ENCODE data around the gene AOX1. TPM values are rescaled to one million over a fixed set of nuclear protein-coding genes. Genes with fewer than 3 reads are reported as not detected.
"Not testable (repeated sequence)": the region's sequence is repeated elsewhere in the genome, so short reads cannot be mapped to it uniquely, and the experiment has no call there.

AOX1 gene
- total and polyA plus RNA-seq, 5 donors from 2014 or later: not detected

GRCh38 chr2:200679127-200679526 lies 93.3 kb downstream of the AOX1 start:
- Mint-ChIP-seq H3K4me3 (no peak overlapping the region), H3K9me3 (peaks cover 0 to 1% (median 0%) of the 10 kb centered on the region in 7 donors), H3K36me3 (no peaks in the 10 kb centered on the region), H3K4me1 (no peaks in the 10 kb centered on the region), H3K27me3 (peaks cover 34% of the 10 kb centered on the region), H3K27ac (no peak overlapping the region)
- ATAC-seq (ENCODE audit: low read depth in 2 of 2) (no peak), DNase-seq (no peak)
- Histone ChIP-seq H3K9me3 (ENCODE audit: control insufficient read depth in 2 of 2, low read length in 2 of 2) (no peaks in the 10 kb centered on the region), H3K36me3 (ENCODE audit: control insufficient read depth, insufficient read depth, low read length) (no peaks in the 10 kb centered on the region), H3K27ac (ENCODE audit: insufficient read depth, low read length, poor library complexity, severe bottlenecking) (no peak overlapping the region), H3K4me1 (ENCODE audit: control insufficient read depth, insufficient read depth, low read length, poor library complexity, severe bottlenecking) (no peaks in the 10 kb centered on the region), H3K4me3 (ENCODE audit: low read depth, low read length) (no peak overlapping the region), H3K27me3 (ENCODE audit: control insufficient read depth, insufficient read depth, low read length) (peaks cover 15% of the 10 kb centered on the region)

GRCh38 chr2:200679535-200679934 lies 93.7 kb downstream of the AOX1 start:
- peaks cover 34% of the 10 kb centered on the region for H3K27me3 Mint-ChIP-seq
- no peaks in the 10 kb centered on the region for H3K4me1 Mint-ChIP-seq
- peaks cover 13% of the 10 kb centered on the region for H3K27me3 ChIP-seq (ENCODE audit: control insufficient read depth, insufficient read depth, low read length)
- H3K36me3 ChIP-seq (ENCODE audit: control insufficient read depth, insufficient read depth, low read length): no peaks in the 10 kb centered on the region
- H3K4me1 ChIP-seq (ENCODE audit: control insufficient read depth, insufficient read depth, low read length, poor library complexity, severe bottlenecking): no peaks in the 10 kb centered on the region
- H3K4me3 ChIP-seq (ENCODE audit: low read depth, low read length): no peak overlapping the region
- H3K36me3 Mint-ChIP-seq: no peaks in the 10 kb centered on the region
- no peak overlapping the region for H3K27ac Mint-ChIP-seq
- no peaks in the 10 kb centered on the region for H3K9me3 ChIP-seq (ENCODE audit: control insufficient read depth in 2 of 2, low read length in 2 of 2)
- ATAC-seq (ENCODE audit: low read depth in 2 of 2) (no peak), DNase-seq (no peak)
- H3K27ac ChIP-seq (ENCODE audit: insufficient read depth, low read length, poor library complexity, severe bottlenecking): no peak overlapping the region
- peaks cover 0 to 1% (median 0%) of the 10 kb centered on the region in 7 donors for H3K9me3 Mint-ChIP-seq
- H3K4me3 Mint-ChIP-seq: no peak overlapping the region

- H3K36me3 ChIP-seq (ENCODE audit: control insufficient read depth, insufficient read depth, low read length): no peaks in the 10 kb centered on the region
- Mint-ChIP-seq H3K27ac (no peak overlapping the region), H3K4me1 (peaks cover 0 to 5% (median 0%) of the 10 kb centered on the region in 4 donors), H3K9me3 (no peaks in the 10 kb centered on the region), H3K27me3 (peaks cover 33% of the 10 kb centered on the region), H3K36me3 (no peaks in the 10 kb centered on the region), H3K4me3 (no peak overlapping the region)
- peaks cover 7% of the 10 kb centered on the region for H3K27me3 ChIP-seq (ENCODE audit: control insufficient read depth, insufficient read depth, low read length)
- no peak overlapping the region for H3K4me3 ChIP-seq (ENCODE audit: low read depth, low read length)
- ATAC-seq (ENCODE audit: low read depth in 2 of 2): no peak
- H3K27ac ChIP-seq (ENCODE audit: insufficient read depth, low read length, poor library complexity, severe bottlenecking): no peak overlapping the region
- H3K9me3 ChIP-seq (ENCODE audit: control insufficient read depth in 2 of 2, low read length in 2 of 2): no peaks in the 10 kb centered on the region
- H3K4me1 ChIP-seq (ENCODE audit: control insufficient read depth, insufficient read depth, low read length, poor library complexity, severe bottlenecking): no peaks in the 10 kb centered on the region
- no peak for DNase-seq
Observed at GRCh38 chr2:200681697-200682096, 95.9 kb downstream of the AOX1 start.

- not testable (repeated sequence) for ATAC-seq (ENCODE audit: low read depth in 2 of 2); H3K36me3 ChIP-seq (ENCODE audit: control insufficient read depth, insufficient read depth, low read length); H3K27ac Mint-ChIP-seq; DNase-seq; H3K4me1 Mint-ChIP-seq; H3K36me3 Mint-ChIP-seq; H3K4me1 ChIP-seq (ENCODE audit: control insufficient read depth, insufficient read depth, low read length, poor library complexity, severe bottlenecking); H3K4me3 Mint-ChIP-seq; H3K27me3 ChIP-seq (ENCODE audit: control insufficient read depth, insufficient read depth, low read length); H3K4me3 ChIP-seq (ENCODE audit: low read depth, low read length); H3K27ac ChIP-seq (ENCODE audit: insufficient read depth, low read length, poor library complexity, severe bottlenecking); H3K9me3 ChIP-seq (ENCODE audit: control insufficient read depth in 2 of 2, low read length in 2 of 2); H3K9me3 Mint-ChIP-seq
- H3K27me3 Mint-ChIP-seq: peaks cover 36% of the 10 kb centered on the region
Observed at GRCh38 chr2:200682407-200682806, 96.6 kb downstream of the AOX1 start.

GRCh38 chr2:200687922-200688920 lies 102.4 kb downstream of the AOX1 start:
- H3K9me3 ChIP-seq (ENCODE audit: control insufficient read depth in 2 of 2, low read length in 2 of 2): no peaks in the 10 kb centered on the region
- no peak overlapping the region for H3K27ac Mint-ChIP-seq
- DNase-seq: no peak
- H3K4me3 Mint-ChIP-seq: no peak overlapping the region
- no peaks in the 10 kb centered on the region for H3K36me3 ChIP-seq (ENCODE audit: control insufficient read depth, insufficient read depth, low read length)
- H3K4me3 ChIP-seq (ENCODE audit: low read depth, low read length): no peak overlapping the region
- H3K27me3 ChIP-seq (ENCODE audit: control insufficient read depth, insufficient read depth, low read length): peaks cover 10% of the 10 kb centered on the region
- no peaks in the 10 kb centered on the region for H3K36me3 Mint-ChIP-seq
- ATAC-seq (ENCODE audit: low read depth in 2 of 2): no peak
- H3K4me1 ChIP-seq (ENCODE audit: control insufficient read depth, insufficient read depth, low read length, poor library complexity, severe bottlenecking): no peaks in the 10 kb centered on the region
- H3K4me1 Mint-ChIP-seq: peaks cover 0 to 5% (median 0%) of the 10 kb centered on the region in 4 donors
- peaks cover 0 to 4% (median 0%) of the 10 kb centered on the region in 7 donors for H3K9me3 Mint-ChIP-seq
- H3K27ac ChIP-seq (ENCODE audit: insufficient read depth, low read length, poor library complexity, severe bottlenecking): no peak overlapping the region
- H3K27me3 Mint-ChIP-seq: peaks cover 19% of the 10 kb centered on the region

- H3K36me3 Mint-ChIP-seq: no peaks in the 10 kb centered on the region
- peaks cover 0 to 5% (median under 1%) of the 10 kb centered on the region in 4 donors for H3K4me1 Mint-ChIP-seq
- H3K36me3 ChIP-seq (ENCODE audit: control insufficient read depth, insufficient read depth, low read length): no peaks in the 10 kb centered on the region
- H3K4me3 ChIP-seq (ENCODE audit: low read depth, low read length): no peak overlapping the region
- H3K27ac ChIP-seq (ENCODE audit: insufficient read depth, low read length, poor library complexity, severe bottlenecking): no peak overlapping the region
- H3K4me1 ChIP-seq (ENCODE audit: control insufficient read depth, insufficient read depth, low read length, poor library complexity, severe bottlenecking): no peaks in the 10 kb centered on the region
- no peak overlapping the region for H3K27ac Mint-ChIP-seq
- peaks cover 20% of the 10 kb centered on the region for H3K27me3 Mint-ChIP-seq
- H3K27me3 ChIP-seq (ENCODE audit: control insufficient read depth, insufficient read depth, low read length): peaks cover 12% of the 10 kb centered on the region
- DNase-seq (no peak), ATAC-seq (ENCODE audit: low read depth in 2 of 2) (no peak)
- peaks cover 0 to 4% (median 0%) of the 10 kb centered on the region in 7 donors for H3K9me3 Mint-ChIP-seq
- H3K4me3 Mint-ChIP-seq: no peak overlapping the region
- no peaks in the 10 kb centered on the region for H3K9me3 ChIP-seq (ENCODE audit: control insufficient read depth in 2 of 2, low read length in 2 of 2)
Observed at GRCh38 chr2:200689115-200689514, 103.3 kb downstream of the AOX1 start.

GRCh38 chr2:200693836-200694470 lies 108.1 kb downstream of the AOX1 start:
- Mint-ChIP-seq H3K9me3 (peaks cover 0 to 4% (median 0%) of the 10 kb centered on the region in 7 donors), H3K4me3 (no peak overlapping the region), H3K4me1 (peaks cover 0 to 2% (median 0%) of the 10 kb centered on the region in 4 donors), H3K27me3 (peaks cover 21% of the 10 kb centered on the region), H3K36me3 (no peaks in the 10 kb centered on the region), H3K27ac (no peak overlapping the region)
- Histone ChIP-seq H3K4me3 (ENCODE audit: low read depth, low read length) (no peak overlapping the region), H3K9me3 (ENCODE audit: control insufficient read depth in 2 of 2, low read length in 2 of 2) (no peaks in the 10 kb centered on the region), H3K27ac (ENCODE audit: insufficient read depth, low read length, poor library complexity, severe bottlenecking) (no peak overlapping the region), H3K36me3 (ENCODE audit: control insufficient read depth, insufficient read depth, low read length) (no peaks in the 10 kb centered on the region), H3K4me1 (ENCODE audit: control insufficient read depth, insufficient read depth, low read length, poor library complexity, severe bottlenecking) (no peaks in the 10 kb centered on the region), H3K27me3 (ENCODE audit: control insufficient read depth, insufficient read depth, low read length) (peaks cover 6% of the 10 kb centered on the region)
- no peak for DNase-seq
- no peak for ATAC-seq (ENCODE audit: low read depth in 2 of 2)

Measured in CD4-positive, CD25-positive, alpha-beta regulatory T cell (primary cell).